CD4-positive, alpha-beta T cell (primary cell): ENCODE data around the gene MEIKIN. TPM values are rescaled to one million over a fixed set of nuclear protein-coding genes. Genes with fewer than 3 reads are reported as not detected.

Experiments used
- ATAC-seq: fragments of 200-7000 bp; cut with Tn5 transposase; one replicate; pipeline ENCODE4 v1.10.0; 2022; ENCODE audit warnings: mild to moderate bottlenecking; ENCODE audit not compliant: poor library complexity
- CTCF ChIA-PET: fragments of 350-600 bp; sonication (Branson Sonifier 250); formaldehyde crosslinking; loops from one replicate; lab custom pipeline; 2021; ENCODE audit warnings: antibody characterized with exemption, inconsistent platforms; lab: Charles Lee
- POLR2A ChIA-PET: fragments of 350-600 bp; sonication (Branson Sonifier 250); formaldehyde crosslinking; loops from one replicate; lab custom pipeline; 2021; ENCODE audit warnings: antibody characterized with exemption, inconsistent platforms; lab: Charles Lee
- DNase-seq, 14 experiments: peaks; one replicate each; pipeline ENCODE4 v3.0.0-alpha.2; 2013 to 2020; ENCODE audit warnings: mixed read lengths in 2 of 14
- H3K27ac ChIP-seq, 2 donors: one replicate each; pipeline versions ENCODE4 v1.5.1 to v1.7.0; 2013; ENCODE audit warnings: low read length in 2 of 2, low read depth in 1 of 2, mild to moderate bottlenecking in 1 of 2
- H3K27me3 ChIP-seq, 2 experiments: 1 replicate in 1 of 2; 2 replicates in 1 of 2; pipeline versions ENCODE4 v1.6.1 to v1.7.0; 2013; ENCODE audit warnings: low read length in 2 of 2, control low read depth in 1 of 2, mild to moderate bottlenecking in 1 of 2, moderate library complexity in 1 of 2; ENCODE audit not compliant: insufficient read depth in 2 of 2, control insufficient read depth in 1 of 2
- H3K36me3 ChIP-seq: one replicate; pipeline ENCODE4 v1.6.1; 2013; ENCODE audit warnings: low read length, control low read depth; ENCODE audit not compliant: insufficient read depth
- H3K4me1 ChIP-seq: one replicate; pipeline ENCODE4 v1.6.1; 2013; ENCODE audit warnings: low read length, control low read depth; ENCODE audit not compliant: insufficient read depth
- H3K4me3 ChIP-seq: one replicate; pipeline ENCODE4 v1.5.1; 2013; ENCODE audit warnings: mild to moderate bottlenecking, low read length, moderate library complexity
- H3K9me3 ChIP-seq, 2 experiments: 1 replicate in 1 of 2; 2 replicates in 1 of 2; pipeline versions ENCODE4 v1.6.1 to v1.7.0; 2013; ENCODE audit warnings: low read length in 2 of 2, mild to moderate bottlenecking in 2 of 2, control low read depth in 1 of 2, moderate library complexity in 1 of 2; ENCODE audit not compliant: control insufficient read depth in 1 of 2, insufficient read depth in 1 of 2
- H3K27ac Mint-ChIP-seq: one replicate; pipeline ENCODE4 v1.8.0; 2020; ENCODE audit warnings: mixed read lengths
- H3K27me3 Mint-ChIP-seq: one replicate; pipeline ENCODE4 v1.8.0; 2021; ENCODE audit warnings: mixed read lengths
- H3K36me3 Mint-ChIP-seq: one replicate; pipeline ENCODE4 v1.8.0; 2021; ENCODE audit warnings: low read depth, mixed read lengths
- H3K4me1 Mint-ChIP-seq: one replicate; pipeline ENCODE4 v1.8.0; 2021; ENCODE audit warnings: low read depth, mixed read lengths
- H3K4me3 Mint-ChIP-seq: one replicate; pipeline ENCODE4 v1.8.0; 2020; ENCODE audit warnings: mild to moderate bottlenecking, mixed read lengths
- H3K9me3 Mint-ChIP-seq: one replicate; pipeline ENCODE4 v1.8.0; 2020; ENCODE audit warnings: mixed read lengths
- CTCF ChIP-seq: fragments of 200-600 bp; IDR thresholded peaks from one replicate; pipeline ENCODE4 v1.8.0; 2022; ENCODE audit warnings: antibody characterized with exemption, mild to moderate bottlenecking
- intact Hi-C, 2 experiments: fragments of 100-400 bp; cut with DNase I in 1 of 2; cut with micrococcal nuclease in 1 of 2; formaldehyde crosslinking; loops; one replicate each; pipeline versions ENCODE4 v1.15.1 to v1.9.0; 2023 to 2025; cut with DNase I, micrococcal nuclease
- total RNA-seq, 174 experiments: library from RNA in 2 of 174; stranded (reverse) in 2 of 174; gene quantifications; one replicate each; pipeline ENCODE4 v1.2.3 and lab custom pipeline; 2021 to 2026

The MEIKIN gene
- total RNA-seq, 2 experiments from 2014 or later = not detected

- no peak for ATAC-seq
- no peak for TF ChIP-seq CTCF
- peaks cover 4% of the 10 kb centered on the region for H3K9me3 Mint-ChIP-seq
- H3K4me1 Mint-ChIP-seq = peaks cover 65% of the 10 kb centered on the region
- Histone ChIP-seq H3K27ac (no peak overlapping the region), H3K36me3 (no peaks in the 10 kb centered on the region), H3K9me3 (no peaks in the 10 kb centered on the region), H3K4me3 (no peak overlapping the region), H3K27me3 (no peaks in the 10 kb centered on the region), H3K4me1 (peaks cover 7% of the 10 kb centered on the region)
- CTCF ChIA-PET = no interaction called here
- DNase-seq = no peak
- H3K4me3 Mint-ChIP-seq = no peak overlapping the region
- intact Hi-C loops = no loop called here
- no peak overlapping the region for H3K27ac Mint-ChIP-seq
- no peaks in the 10 kb centered on the region for H3K27me3 Mint-ChIP-seq
- H3K36me3 Mint-ChIP-seq = peaks cover 22% of the 10 kb centered on the region
- POLR2A ChIA-PET = interaction anchor here (1.2 kb wide), 1 partner anchor 101 kb away, joined by 3 read pairs; no protein-coding TSS in a partner anchor
These were observed 155.7 kb downstream of the MEIKIN start for GRCh38 chr5:131789765-131790164.

- Mint-ChIP-seq H3K36me3 (peaks cover 19% of the 10 kb centered on the region), H3K4me1 (peaks cover 64% of the 10 kb centered on the region), H3K27ac (no peak overlapping the region), H3K27me3 (no peaks in the 10 kb centered on the region), H3K9me3 (peaks cover 4% of the 10 kb centered on the region), H3K4me3 (no peak overlapping the region)
- no peak for TF ChIP-seq CTCF
- ATAC-seq (no peak), DNase-seq (no peak)
- Histone ChIP-seq H3K9me3 (no peaks in the 10 kb centered on the region), H3K27me3 (no peaks in the 10 kb centered on the region), H3K27ac (no peak overlapping the region), H3K4me1 (peaks cover 5% of the 10 kb centered on the region), H3K4me3 (no peak overlapping the region), H3K36me3 (no peaks in the 10 kb centered on the region)
- intact Hi-C loops = no loop called here
- POLR2A ChIA-PET = interaction anchor here (0.5 to 0.8 kb wide), 2 partner anchors 10 to 30 kb away, joined by 4 read pairs; partner anchors contain the start of gene FNIP1
- CTCF ChIA-PET = no interaction called here
These were observed 157.7 kb downstream of the MEIKIN start for GRCh38 chr5:131787736-131788135.

GRCh38 chr5:131786900-131787692 is 158.4 kb downstream of the MEIKIN start:
- intact Hi-C loops = no loop called here
- Mint-ChIP-seq H3K36me3 (peaks cover 24% of the 10 kb centered on the region), H3K4me1 (peaks cover 67% of the 10 kb centered on the region), H3K4me3 (no peak overlapping the region), H3K27ac (no peak overlapping the region), H3K9me3 (peaks cover 4% of the 10 kb centered on the region), H3K27me3 (no peaks in the 10 kb centered on the region)
- ChIA-PET POLR2A (interaction anchor here (0.5 to 0.8 kb wide), 2 partner anchors 11 to 29 kb away, joined by 4 read pairs; partner anchors contain the start of gene FNIP1), CTCF (no interaction called here)
- TF ChIP-seq CTCF = no peak
- no peak for ATAC-seq
- DNase-seq = no peak
- Histone ChIP-seq H3K4me3 (no peak overlapping the region), H3K4me1 (peaks cover 7% of the 10 kb centered on the region), H3K27ac (no peak overlapping the region), H3K9me3 (no peaks in the 10 kb centered on the region), H3K27me3 (no peaks in the 10 kb centered on the region), H3K36me3 (peaks cover 3% of the 10 kb centered on the region)
